ENCODE data around the gene RNF217. TPM values are rescaled to one million over a fixed set of nuclear protein-coding genes. Genes with fewer than 3 reads are reported as not detected.
"Not testable (repeated sequence)": the region's sequence is repeated elsewhere in the genome, so short reads cannot be mapped to it uniquely, and the experiment has no call there.

RNF217 gene
- 8.0 TPM for total RNA-seq
- long read RNA-seq, full-length matches to known transcripts: 2 of 4 reads
- long read RNA-seq, partial matches to known transcripts: 0 of 4 reads
- long read RNA-seq, other reads (novel, unspliced or antisense): 2 of 4 reads

- intact Hi-C loops (cut with DNase I): loop anchor here (1.0 kb wide), 1 partner anchor 137 kb away; no protein-coding TSS in a partner anchor
- DNase-seq (ENCODE audit: missing footprints): peak; percentile 85
- ATAC-seq: peak; percentile 77
Measured at GRCh38 chr6:124961777-124962638, at the start of gene RNF217. TSS of gene RNF217 (plus strand) at chr6:124962437. CDS start at chr6:124962545, 108 bp downstream.

- ATAC-seq (no peak), DNase-seq (ENCODE audit: missing footprints) (no peak)
- intact Hi-C loops (cut with DNase I): no loop called here
Measured at GRCh38 chr6:124913056-124913455, 49.2 kb upstream of the RNF217 start.

GRCh38 chr6:124917769-124918168 lies 44.5 kb upstream of the RNF217 start:
- ATAC-seq (no peak), DNase-seq (ENCODE audit: missing footprints) (no peak)
- intact Hi-C loops (cut with DNase I): no loop called here

- ATAC-seq; DNase-seq (ENCODE audit: missing footprints); intact Hi-C loops (cut with DNase I): not testable (repeated sequence)
Measured at GRCh38 chr6:124919703-124920102, 42.5 kb upstream of the RNF217 start.

- DNase-seq (ENCODE audit: missing footprints) (no peak), ATAC-seq (no peak)
- intact Hi-C loops (cut with DNase I): no loop called here
Measured at GRCh38 chr6:124924333-124924759, 37.9 kb upstream of the RNF217 start.

- ATAC-seq (no peak), DNase-seq (ENCODE audit: missing footprints) (no peak)
- intact Hi-C loops (cut with DNase I): no loop called here
Measured at GRCh38 chr6:124926435-124926834, 35.8 kb upstream of the RNF217 start.

GRCh38 chr6:124927806-124928205 lies 34.4 kb upstream of the RNF217 start:
- DNase-seq (ENCODE audit: missing footprints) (no peak), ATAC-seq (no peak)
- intact Hi-C loops (cut with DNase I): no loop called here

- ATAC-seq (no peak), DNase-seq (ENCODE audit: missing footprints) (no peak)
- intact Hi-C loops (cut with DNase I): no loop called here
Measured at GRCh38 chr6:124928851-124929250, 33.4 kb upstream of the RNF217 start.

- intact Hi-C loops (cut with DNase I): no loop called here
- DNase-seq (ENCODE audit: missing footprints) (no peak), ATAC-seq (no peak)
Measured at GRCh38 chr6:124937645-124938044, 24.6 kb upstream of the RNF217 start.

- intact Hi-C loops (cut with DNase I): no loop called here
- ATAC-seq (no peak), DNase-seq (ENCODE audit: missing footprints) (no peak)
Measured at GRCh38 chr6:124941259-124941658, 21.0 kb upstream of the RNF217 start.

- intact Hi-C loops (cut with DNase I): no loop called here
- ATAC-seq (no peak), DNase-seq (ENCODE audit: missing footprints) (no peak)
Measured at GRCh38 chr6:124943658-124944057, 18.6 kb upstream of the RNF217 start.

GRCh38 chr6:124947971-124948451 lies 14.2 kb upstream of the RNF217 start:
- intact Hi-C loops (cut with DNase I): no loop called here
- ATAC-seq (no peak), DNase-seq (ENCODE audit: missing footprints) (no peak)

GRCh38 chr6:124949706-124950105 lies 12.5 kb upstream of the RNF217 start:
- no peak for DNase-seq (ENCODE audit: missing footprints)
- intact Hi-C loops (cut with DNase I): no loop called here
- no peak for ATAC-seq

GRCh38 chr6:124953808-124954207 lies 8.4 kb upstream of the RNF217 start:
- intact Hi-C loops (cut with DNase I): no loop called here
- DNase-seq (ENCODE audit: missing footprints) (no peak), ATAC-seq (no peak)

- intact Hi-C loops (cut with DNase I): no loop called here
- ATAC-seq (peak; percentile 37), DNase-seq (ENCODE audit: missing footprints) (no peak)
Measured at GRCh38 chr6:124955108-124955856, 7.0 kb upstream of the RNF217 start.

GRCh38 chr6:124956018-124956417 lies 6.2 kb upstream of the RNF217 start:
- no peak for ATAC-seq
- no peak for DNase-seq (ENCODE audit: missing footprints)
- intact Hi-C loops (cut with DNase I): no loop called here

- DNase-seq (ENCODE audit: missing footprints): no peak
- intact Hi-C loops (cut with DNase I): no loop called here
- no peak for ATAC-seq
Measured at GRCh38 chr6:124958149-124958548, 4.1 kb upstream of the RNF217 start.

GRCh38 chr6:124958759-124959354 lies 3.4 kb upstream of the RNF217 start:
- intact Hi-C loops (cut with DNase I): no loop called here

More at GRCh38 chr6:124958759-124959354, 3.4 kb upstream of the RNF217 start:
- ATAC-seq (no peak), DNase-seq (ENCODE audit: missing footprints) (no peak)
